ENCODE measurements around the gene SF3B1.
"Not testable (repeated sequence)": the region's sequence is repeated elsewhere in the genome, so short reads cannot be mapped to it uniquely, and the experiment has no call there.

The SF3B1 gene

GRCh38 chr2:197435598-197436420, 981 bp upstream of the SF3B1 start:
- no peak for DNase-seq

GRCh38 chr2:197433780-197434438, 919 bp downstream of the SF3B1 start:
- DNase-seq = no peak

DNA sequence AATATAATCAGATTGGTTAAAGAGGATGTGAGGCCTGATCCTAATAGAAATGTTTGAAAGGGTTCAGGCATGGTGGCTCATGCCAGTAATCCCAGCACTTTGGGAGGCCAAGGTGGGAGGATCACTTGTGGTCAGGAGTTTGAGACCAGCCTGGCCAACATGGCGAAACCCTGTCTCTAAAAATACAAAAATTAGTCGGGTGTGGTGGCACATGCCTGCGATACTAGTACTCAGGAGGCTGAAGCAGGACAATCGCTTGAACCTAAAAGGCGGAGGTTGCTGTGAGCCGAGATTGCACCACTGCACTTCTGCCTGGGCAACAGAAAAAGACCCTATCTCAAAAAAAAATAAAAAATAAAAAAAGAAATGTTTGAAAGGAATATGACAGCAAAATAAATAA, 2.3 kb downstream of the SF3B1 start:
- not testable (repeated sequence) for DNase-seq

DNA sequence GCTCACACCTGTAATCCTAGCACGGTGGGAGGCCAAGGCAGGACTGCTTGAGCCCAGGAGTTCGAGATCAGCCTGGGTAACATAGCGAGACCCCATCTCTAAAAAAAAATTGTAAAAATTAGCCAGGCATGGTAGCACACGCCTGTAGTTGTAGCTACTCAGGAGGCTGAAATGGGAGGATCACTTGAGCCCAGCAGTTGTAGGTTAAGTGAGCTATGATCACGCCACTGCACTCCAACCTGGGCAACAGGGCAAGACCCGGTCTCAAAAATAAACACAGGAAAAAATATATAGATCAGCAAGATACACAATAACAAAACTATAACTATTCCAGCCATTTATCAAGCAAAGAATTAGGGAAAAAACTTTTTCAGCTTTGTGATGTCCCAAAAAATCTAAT, 3.0 kb downstream of the SF3B1 start:
- DNase-seq = no peak

DNA sequence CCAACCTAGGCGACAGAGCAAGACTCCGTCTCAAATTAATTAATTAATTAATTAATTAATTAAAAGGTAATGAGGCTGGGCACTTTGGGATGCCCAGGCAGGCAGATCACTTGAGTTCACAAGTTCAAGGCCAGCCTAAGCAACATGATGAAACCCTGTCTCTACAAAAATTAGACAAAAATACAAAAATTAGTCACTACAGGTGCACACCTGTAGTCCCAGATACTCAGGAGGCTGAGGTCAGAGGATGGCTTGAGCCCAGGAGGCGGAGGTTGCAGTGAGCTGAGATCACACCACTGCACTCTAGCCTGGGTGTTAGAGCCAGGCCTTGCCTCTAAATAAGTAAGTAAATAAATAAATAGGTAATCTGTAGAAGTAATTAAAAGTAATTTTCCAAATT, 6.8 kb downstream of the SF3B1 start:
- no peak for DNase-seq

DNA sequence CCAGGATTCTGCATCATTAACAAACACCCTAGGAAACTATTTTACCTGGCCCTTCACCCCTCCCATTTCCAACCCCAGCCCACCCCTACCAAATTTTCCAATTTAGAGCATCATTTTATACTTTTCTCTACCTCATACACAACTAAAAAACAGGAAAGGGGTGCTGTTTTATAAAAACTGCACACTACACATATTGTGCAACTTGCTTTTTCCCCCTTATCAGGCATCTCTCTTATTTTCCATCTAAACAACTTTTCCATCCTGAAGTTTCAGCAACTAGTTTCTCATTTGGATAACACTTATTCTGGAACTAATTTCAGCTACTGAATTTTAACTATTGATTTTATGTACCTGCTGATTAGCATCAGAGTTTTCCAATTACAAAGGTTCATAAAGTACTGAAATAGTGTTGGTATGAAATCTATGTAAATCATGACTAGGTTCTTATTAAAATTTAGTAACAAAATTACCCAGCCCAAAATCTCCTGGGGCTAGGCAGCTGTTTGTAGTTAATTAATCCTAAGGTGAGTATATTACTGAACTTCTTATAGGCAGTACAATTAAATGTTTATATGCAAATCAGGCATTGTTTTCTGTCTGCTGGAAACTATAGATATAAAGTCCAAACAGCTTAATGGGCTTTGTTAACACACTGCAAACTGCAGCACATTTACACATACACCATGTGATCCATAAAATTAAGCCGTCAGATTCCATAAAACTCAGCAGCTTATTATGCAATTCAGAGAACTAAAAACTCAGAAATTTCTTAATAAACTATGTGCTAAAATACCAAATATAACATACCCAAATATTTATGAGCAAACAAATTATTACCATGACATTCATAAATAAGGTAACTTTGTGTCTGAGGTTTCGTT, 7.9 kb downstream of the SF3B1 start:
- DNase-seq = no peak

- no peak for DNase-seq
These were observed 9.3 kb downstream of the SF3B1 start for GRCh38 chr2:197425550-197425949.

- peak in 1 of 2 experiments; percentile 5 for DNase-seq
These were observed 11.5 kb downstream of the SF3B1 start for GRCh38 chr2:197423307-197423706.

DNA sequence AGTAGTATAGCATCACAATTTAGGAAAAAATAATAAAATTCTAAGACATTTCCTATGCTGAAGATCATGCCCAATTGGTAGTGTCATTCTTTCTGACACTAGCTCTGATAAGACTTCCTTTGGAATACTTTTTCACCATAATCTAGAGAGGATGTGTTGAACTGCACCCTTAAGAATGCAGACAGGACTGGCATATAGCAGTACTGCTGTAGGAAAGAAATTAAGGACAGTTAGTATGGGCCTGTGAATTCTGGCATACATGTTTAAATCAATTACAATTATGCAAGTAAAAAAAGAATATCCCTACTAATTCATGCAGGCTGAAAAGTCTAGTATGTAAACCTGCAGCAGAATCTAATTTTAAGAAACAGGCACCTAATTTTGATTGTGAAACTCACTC, 15.4 kb downstream of the SF3B1 start:
- no peak for DNase-seq

GRCh38 chr2:197416268-197416667, 18.6 kb downstream of the SF3B1 start:
- no peak for DNase-seq

DNA sequence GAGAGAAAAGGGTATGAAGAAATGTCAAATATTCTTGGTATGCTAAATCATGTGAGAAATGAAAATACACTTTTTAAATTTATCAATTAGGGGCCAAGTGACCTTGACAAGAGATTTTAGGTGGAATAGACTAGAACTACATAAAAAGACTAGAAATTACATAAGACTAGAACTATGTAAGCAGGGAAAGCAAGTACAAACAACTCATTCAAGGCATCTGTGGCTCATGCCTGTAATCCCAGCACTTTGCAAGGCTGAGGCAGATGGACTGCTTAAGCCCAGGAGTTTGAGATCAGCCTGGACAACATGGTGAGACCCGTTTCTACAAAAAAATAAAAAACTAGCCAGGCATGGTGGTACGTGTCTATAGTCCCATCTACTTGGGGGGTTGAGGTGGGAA, 20.3 kb downstream of the SF3B1 start:
- no peak for DNase-seq

DNA sequence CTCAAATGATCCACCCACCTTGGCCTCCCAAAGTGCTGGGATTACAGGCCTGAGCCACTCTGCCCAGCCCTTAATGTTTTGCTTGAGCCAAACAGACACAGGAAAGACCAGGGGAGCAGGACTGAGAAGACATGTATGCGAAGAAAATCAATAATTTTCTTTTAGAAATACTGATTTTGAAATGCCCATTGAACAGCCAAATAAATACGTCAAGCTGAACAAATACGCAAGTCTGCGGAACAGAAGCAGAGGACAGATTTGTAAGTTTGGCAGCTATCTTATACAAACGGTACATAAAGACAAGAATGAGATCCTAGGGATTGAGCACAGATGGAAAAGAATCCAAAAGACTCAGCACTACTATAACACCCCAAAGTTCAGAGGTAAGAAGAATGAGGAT, 20.8 kb downstream of the SF3B1 start:
- DNase-seq = no peak

DNA sequence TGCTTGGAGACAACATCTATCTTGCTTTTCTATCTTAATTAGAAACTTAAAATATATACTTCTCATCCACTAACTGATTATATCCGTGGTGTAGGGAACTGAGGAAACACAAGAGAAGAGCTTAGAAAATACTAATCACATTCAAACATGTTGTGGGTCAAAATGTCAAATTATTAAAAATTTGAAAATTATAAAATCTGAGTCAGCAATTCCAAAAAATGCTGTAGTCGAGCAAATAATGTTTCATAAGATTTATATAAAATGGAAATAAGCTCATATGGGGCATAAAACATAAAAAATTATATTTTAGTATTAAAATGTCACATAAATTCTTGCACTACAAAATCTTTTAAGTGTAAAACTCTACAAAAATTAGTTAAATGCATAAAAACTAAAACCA, 29.2 kb downstream of the SF3B1 start:
- DNase-seq = no peak

GRCh38 chr2:197399887-197400540, 34.8 kb downstream of the SF3B1 start:
- no peak for DNase-seq

DNA sequence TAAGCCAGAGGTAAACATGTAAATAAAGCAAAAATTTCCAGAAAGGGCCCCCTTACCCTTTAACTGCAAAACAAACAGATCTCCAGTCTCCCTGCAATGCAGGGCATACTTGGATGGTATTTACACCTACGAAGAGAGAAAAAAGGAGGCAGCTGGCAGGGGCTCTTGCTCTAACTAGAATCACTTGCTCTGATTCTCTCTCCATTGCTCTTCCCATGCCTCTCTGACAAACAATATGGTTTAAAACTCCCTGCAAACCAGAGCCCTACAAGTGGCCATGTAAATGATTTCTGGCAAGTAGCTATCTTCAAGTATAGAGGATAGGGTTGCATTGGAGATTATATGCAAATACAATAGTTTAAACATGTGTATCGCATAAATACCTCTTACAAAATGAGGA, 35.9 kb downstream of the SF3B1 start:
- DNase-seq = no peak

- DNase-seq = no peak
These were observed 43.6 kb downstream of the SF3B1 start for GRCh38 chr2:197391220-197391717.

GRCh38 chr2:197388866-197389587, 45.8 kb downstream of the SF3B1 start:
- DNase-seq = peak in 1 of 2 experiments; percentile 8

GRCh38 chr2:197387179-197387578, 47.6 kb downstream of the SF3B1 start:
- no peak for DNase-seq

- DNase-seq = peak; percentile 5 to 64
These were observed 48.6 kb downstream of the SF3B1 start for GRCh38 chr2:197386242-197386641.

GRCh38 chr2:197383825-197384224, 51.0 kb downstream of the SF3B1 start:
- DNase-seq = no peak

- DNase-seq = no peak
These were observed 53.2 kb downstream of the SF3B1 start for GRCh38 chr2:197381641-197382040.

DNA sequence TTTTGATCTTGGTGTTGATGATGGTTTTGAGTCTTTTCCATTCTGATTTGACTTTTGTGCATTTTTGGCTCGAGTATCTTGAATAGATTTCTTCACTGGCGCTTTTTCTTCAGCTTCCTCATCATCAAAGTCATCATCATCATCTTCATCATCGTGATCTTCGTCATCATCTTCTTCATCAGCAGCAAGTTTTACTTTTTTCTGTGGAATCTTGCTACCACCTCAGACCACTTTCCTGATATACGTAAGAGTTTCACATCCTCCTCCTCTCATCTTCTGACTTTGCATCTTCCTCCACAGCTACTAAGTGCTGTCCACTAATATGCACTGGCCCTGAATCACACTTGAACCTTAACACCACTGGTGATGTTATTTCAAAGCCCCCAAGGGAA, 54.9 kb downstream of the SF3B1 start:
- not testable (repeated sequence) for DNase-seq
